Liver (tissue), 9 donors: ENCODE data around the gene SLC13A1. TPM values are rescaled to one million over a fixed set of nuclear protein-coding genes. Genes with fewer than 3 reads are reported as not detected.

Source experiments
- DNase-seq: peaks from one replicate; pipeline ENCODE4 v3.0.0-alpha.2; 2017; ENCODE audit warnings: low spot score
- H3K27ac ChIP-seq, 2 donors: one replicate each; pipeline ENCODE4 v1.7.0; 2013; ENCODE audit warnings: inconsistent platforms in 2 of 2, low read length in 2 of 2, control low read depth in 1 of 2, low read depth in 1 of 2, mild to moderate bottlenecking in 1 of 2
- H3K27me3 ChIP-seq, 4 donors: one replicate each; pipeline versions ENCODE4 v1.6.1 to v1.7.0; 2013; ENCODE audit warnings: low read length in 3 of 4, inconsistent platforms in 1 of 4, mild to moderate bottlenecking in 1 of 4, moderate library complexity in 1 of 4; ENCODE audit not compliant: control insufficient read depth in 4 of 4, insufficient read depth in 4 of 4
- H3K36me3 ChIP-seq, 4 donors: one replicate each; pipeline versions ENCODE4 v1.6.1 to v1.7.0; 2013; ENCODE audit warnings: low read length in 3 of 4, mild to moderate bottlenecking in 3 of 4, low read depth in 1 of 4, moderate library complexity in 1 of 4; ENCODE audit not compliant: control insufficient read depth in 4 of 4, insufficient read depth in 3 of 4
- H3K4me1 ChIP-seq, 4 donors: one replicate each; pipeline versions ENCODE4 v1.6.1 to v1.7.0; 2013; ENCODE audit warnings: low read length in 3 of 4, mild to moderate bottlenecking in 3 of 4, moderate library complexity in 1 of 4; ENCODE audit not compliant: control insufficient read depth in 4 of 4, insufficient read depth in 4 of 4
- H3K4me3 ChIP-seq, 3 donors: one replicate each; pipeline versions ENCODE4 v1.6.1 to v1.7.0; 2013; ENCODE audit warnings: low read length in 3 of 3, control low read depth in 1 of 3, low read depth in 1 of 3, mild to moderate bottlenecking in 1 of 3
- H3K9ac ChIP-seq, 2 donors: one replicate each; pipeline ENCODE4 v1.7.0; 2013; ENCODE audit warnings: low read length in 2 of 2, mild to moderate bottlenecking in 2 of 2, moderate library complexity in 2 of 2, control low read depth in 1 of 2, low read depth in 1 of 2
- H3K9me3 ChIP-seq, 4 donors: one replicate each; pipeline versions ENCODE4 v1.6.1 to v1.7.0; 2013; ENCODE audit warnings: low read length in 3 of 4; ENCODE audit not compliant: control insufficient read depth in 4 of 4
- CTCF ChIP-seq: fragments of 150-350 bp; IDR thresholded peaks from 2 replicates; pipeline ENCODE4 v1.5.1; 2017; ENCODE audit warnings: improper control_type of control experiment, low read depth, low read length; ENCODE audit not compliant: missing input control
- FOXA1 ChIP-seq: IDR thresholded peaks from 2 replicates; pipeline ENCODE4 v1.6.1; 2016; ENCODE audit warnings: antibody characterized with exemption
- FOXA2 ChIP-seq: IDR thresholded peaks from 2 replicates; pipeline ENCODE4 v1.6.1; 2016; ENCODE audit warnings: antibody characterized with exemption
- HNF4A ChIP-seq, 2 donors: conservative IDR thresholded peaks; 2 replicates each; pipeline ENCODE4 v1.6.1; 2016; ENCODE audit warnings: antibody characterized with exemption in 2 of 2, mild to moderate bottlenecking in 2 of 2
- HNF4G ChIP-seq: IDR thresholded peaks from 2 replicates; pipeline ENCODE4 v1.6.1; 2016; ENCODE audit warnings: antibody characterized with exemption
- MAX ChIP-seq: IDR thresholded peaks from 2 replicates; pipeline ENCODE4 v1.6.1; 2016; ENCODE audit warnings: antibody characterized with exemption
- NR2F2 ChIP-seq: IDR thresholded peaks from 2 replicates; pipeline ENCODE4 v1.6.1; 2016; ENCODE audit warnings: antibody characterized with exemption
- RAD21 ChIP-seq, 2 donors: IDR thresholded peaks; 2 replicates each; pipeline ENCODE4 v1.6.1; 2016; ENCODE audit warnings: antibody characterized with exemption in 2 of 2, mild to moderate bottlenecking in 2 of 2
- REST ChIP-seq: IDR thresholded peaks from 2 replicates; pipeline ENCODE4 v1.6.1; 2016; ENCODE audit warnings: antibody characterized with exemption, mild to moderate bottlenecking
- SP1 ChIP-seq: IDR thresholded peaks from 2 replicates; pipeline ENCODE4 v1.6.1; 2018; ENCODE audit warnings: antibody characterized with exemption, mild to moderate bottlenecking
- TAF1 ChIP-seq: conservative IDR thresholded peaks from 2 replicates; pipeline ENCODE4 v1.6.1; 2016; ENCODE audit warnings: antibody characterized with exemption, mild to moderate bottlenecking
- YY1 ChIP-seq: IDR thresholded peaks from 2 replicates; pipeline ENCODE4 v1.6.1; 2016; ENCODE audit warnings: antibody characterized with exemption, mild to moderate bottlenecking
- ZBTB33 ChIP-seq: IDR thresholded peaks from 2 replicates; pipeline ENCODE4 v1.6.1; 2016; ENCODE audit warnings: antibody characterized with exemption
- WGBS: extraction: QIAGEN DNeasy Blood & Tissue Kit; methylation state at CpG from one replicate; pipeline ENCODE4 v1.1.7; 2013; 5-methylcytosine and 5-hydroxymethylcytosine counted together
- polyA plus RNA-seq, 2 donors: library from polyadenylated mRNA; stranded (reverse) in 1 of 2; unstranded in 1 of 2; fragments of 200-250 nt in 1 of 2; fragments of >200 nt in 1 of 2; fragmentation: Nextera tagmentation in 1 of 2; extraction: Ambion mirVana in 1 of 2; gene quantifications; one replicate each; pipeline versions ENCODE4 v1.2.1 to v1.2.3, GENCODE V29; 2013 to 2015
- total RNA-seq, 2 donors: library from RNA; depleted of rRNA; stranded (reverse); fragments of >200 nt; gene quantifications; one replicate each; pipeline ENCODE4 v1.2.3, GENCODE V29; 2014
- donor health status: healthy.
- donor health status: healthy.
- donor health status: healthy.
- donor health status: healthy.
- donor health status: healthy.

The SLC13A1 gene
- total and polyA plus RNA-seq, 4 donors, result not detected

- TF ChIP-seq FOXA1 (no peak), NR2F2 (no peak), HNF4G (no peak), TAF1 (no peak), HNF4A (conservative IDR thresholded peaks at IDR 0.05) (no peak), RAD21 (IDR thresholded peaks at IDR 0.05) (no peak), MAX (no peak), YY1 (no peak), ZBTB33 (no peak), SP1 (no peak)
- WGBS, result 75% methylated on average over 1 of the region's 1 CpG
Measured at GRCh38 chr7:123131961-123132360, 67.8 kb downstream of the SLC13A1 start.

GRCh38 chr7:123131556-123131955 lies 68.2 kb downstream of the SLC13A1 start:
- H3K4me1 ChIP-seq, result no peaks in the 10 kb centered on the region
- DNase-seq, result no peak
- no peak overlapping the region for H3K4me3 ChIP-seq
- H3K27ac ChIP-seq, result no peak overlapping the region
- no peaks in the 10 kb centered on the region for H3K9me3 ChIP-seq
- TF ChIP-seq YY1 (no peak), CTCF (no peak)
- no peaks in the 10 kb centered on the region for H3K36me3 ChIP-seq
- WGBS, result 24% methylated on average over 2 of the region's 2 CpGs
- H3K27me3 ChIP-seq, result no peaks in the 10 kb centered on the region
- no peak overlapping the region for H3K9ac ChIP-seq

More at GRCh38 chr7:123131961-123132360, 67.8 kb downstream of the SLC13A1 start:
- Histone ChIP-seq H3K27me3 (no peaks in the 10 kb centered on the region), H3K4me1 (no peaks in the 10 kb centered on the region), H3K27ac (no peak overlapping the region), H3K9ac (no peak overlapping the region), H3K4me3 (no peak overlapping the region), H3K9me3 (no peaks in the 10 kb centered on the region), H3K36me3 (no peaks in the 10 kb centered on the region)
- DNase-seq, result no peak

GRCh38 chr7:123131140-123131539 lies 68.6 kb downstream of the SLC13A1 start:
- no peak overlapping the region for H3K27ac ChIP-seq
- TF ChIP-seq HNF4A (conservative IDR thresholded peaks at IDR 0.05), result no peak
- WGBS, result 85% methylated on average over 1 of the region's 1 CpG
- DNase-seq, result no peak
- H3K9me3 ChIP-seq, result no peaks in the 10 kb centered on the region
- H3K4me1 ChIP-seq, result no peaks in the 10 kb centered on the region
- no peak overlapping the region for H3K9ac ChIP-seq
- no peaks in the 10 kb centered on the region for H3K36me3 ChIP-seq
- no peaks in the 10 kb centered on the region for H3K27me3 ChIP-seq
- no peak overlapping the region for H3K4me3 ChIP-seq

- TF ChIP-seq FOXA2 (no peak), CTCF (no peak), MAX (no peak), HNF4G (no peak), REST (no peak), TAF1 (no peak)
- H3K27me3 ChIP-seq, result no peaks in the 10 kb centered on the region
- DNase-seq, result no peak
- H3K9ac ChIP-seq, result no peak overlapping the region
- no peaks in the 10 kb centered on the region for H3K4me1 ChIP-seq
- H3K4me3 ChIP-seq, result no peak overlapping the region
- H3K9me3 ChIP-seq, result no peaks in the 10 kb centered on the region
- WGBS, result 44% methylated on average over 2 of the region's 2 CpGs
- H3K27ac ChIP-seq, result no peak overlapping the region
- no peaks in the 10 kb centered on the region for H3K36me3 ChIP-seq
Measured at GRCh38 chr7:123126691-123127090, 73.1 kb downstream of the SLC13A1 start.
